Natural killer cell (primary cell): ENCODE data around the gene SLC39A11. TPM values are rescaled to one million over a fixed set of nuclear protein-coding genes. Genes with fewer than 3 reads are reported as not detected.
"Not testable (repeated sequence)": the region's sequence is repeated elsewhere in the genome, so short reads cannot be mapped to it uniquely, and the experiment has no call there.

Experiments used
- ATAC-seq, 3 donors: fragments of 150-1000 bp in 2 of 3; fragments of 200-7000 bp in 1 of 3; cut with Tn5 transposase; 1 replicate in 1 of 3; 2 replicates in 2 of 3; pipeline ENCODE4 v1.10.0; 2021; ENCODE audit warnings: mild to moderate bottlenecking in 2 of 3, moderate library complexity in 2 of 3
- DNase-seq, 2 donors: peaks; one replicate each; pipeline versions ENCODE4 v3.0.0 to v3.0.0-alpha.2; 2013 to 2021; ENCODE audit warnings: mixed read lengths in 1 of 2
- H3K27ac ChIP-seq: one replicate; pipeline ENCODE4 v1.5.1; 2013; ENCODE audit warnings: mild to moderate bottlenecking, low read length
- H3K27me3 ChIP-seq: one replicate; pipeline ENCODE4 v1.6.1; 2013; ENCODE audit warnings: low read length; ENCODE audit not compliant: control insufficient read depth, insufficient read depth
- H3K36me3 ChIP-seq: one replicate; pipeline ENCODE4 v1.6.1; 2013; ENCODE audit warnings: low read length; ENCODE audit not compliant: control insufficient read depth, insufficient read depth
- H3K4me1 ChIP-seq: one replicate; pipeline ENCODE4 v1.6.1; 2013; ENCODE audit warnings: low read length; ENCODE audit not compliant: control insufficient read depth, insufficient read depth
- H3K4me3 ChIP-seq: one replicate; pipeline ENCODE4 v1.5.1; 2013; ENCODE audit warnings: low read length
- H3K9me3 ChIP-seq: one replicate; pipeline ENCODE4 v1.6.1; 2013; ENCODE audit warnings: low read length; ENCODE audit not compliant: control insufficient read depth, insufficient read depth
- H3K27ac Mint-ChIP-seq, 2 donors: one replicate each; pipeline ENCODE4 v1.8.0; 2022; ENCODE audit warnings: mild to moderate bottlenecking in 2 of 2, mixed read lengths in 2 of 2, moderate library complexity in 1 of 2
- H3K27me3 Mint-ChIP-seq, 2 donors: one replicate each; pipeline ENCODE4 v1.8.0; 2022; ENCODE audit warnings: low read depth in 2 of 2, mixed read lengths in 2 of 2
- H3K36me3 Mint-ChIP-seq: one replicate; pipeline ENCODE4 v1.8.0; 2022; ENCODE audit warnings: mixed read lengths
- H3K4me1 Mint-ChIP-seq, 2 donors: one replicate each; pipeline ENCODE4 v1.8.0; 2022; ENCODE audit warnings: mixed read lengths in 2 of 2
- H3K4me3 Mint-ChIP-seq: one replicate; pipeline ENCODE4 v1.8.0; 2022; ENCODE audit warnings: mild to moderate bottlenecking, moderate library complexity, mixed read lengths
- H3K9me3 Mint-ChIP-seq, 2 donors: one replicate each; pipeline ENCODE4 v1.8.0; 2022; ENCODE audit warnings: mixed read lengths in 2 of 2
- WGBS: methylation state at CpG from one replicate; pipeline ENCODE4 v1.1.7; 2013; ENCODE audit warnings: missing lambda C conversion rate; ENCODE audit not compliant: insufficient coverage; 5-methylcytosine and 5-hydroxymethylcytosine counted together
- intact Hi-C: fragments of 100-400 bp; cut with micrococcal nuclease; formaldehyde crosslinking; loops from one replicate; pipeline ENCODE4 v1.14.2; 2022
- total RNA-seq, 4 donors: library from RNA; stranded (reverse); fragments of 120-200 nt in 1 of 4; gene quantifications; one replicate each; pipeline versions ENCODE4 v1.2.3 to v1.2.4, GENCODE V29; 2013 to 2022
- TF ChIP-seq, protein P1 (sequence below): fragments of 200-600 bp; IDR thresholded peaks from one replicate; pipeline ENCODE4 v1.8.0; 2022; ENCODE audit warnings: antibody characterized with exemption

The SLC39A11 gene
- total RNA-seq, 3 donors from 2014 or later (not counting 1 experiment from before 2014, with no cell fraction given) = 32.6 to 44.9 (median 39.4) TPM

- WGBS = 96% methylated on average over 2 of the region's 2 CpGs
Measured at GRCh38 chr17:73100363-73100762, 7.9 kb upstream of the SLC39A11 start.

GRCh38 chr17:73099511-73099910 is 7.0 kb upstream of the SLC39A11 start:
- Mint-ChIP-seq H3K4me3 (no peak overlapping the region), H3K36me3 (no peaks in the 10 kb centered on the region), H3K9me3 (no peaks in the 10 kb centered on the region), H3K27me3 (peaks cover 21 to 22% of the 10 kb centered on the region in 2 donors), H3K27ac (no peak overlapping the region), H3K4me1 (peaks cover 8 to 28% of the 10 kb centered on the region in 2 donors)
- TF ChIP-seq, protein P1, sequence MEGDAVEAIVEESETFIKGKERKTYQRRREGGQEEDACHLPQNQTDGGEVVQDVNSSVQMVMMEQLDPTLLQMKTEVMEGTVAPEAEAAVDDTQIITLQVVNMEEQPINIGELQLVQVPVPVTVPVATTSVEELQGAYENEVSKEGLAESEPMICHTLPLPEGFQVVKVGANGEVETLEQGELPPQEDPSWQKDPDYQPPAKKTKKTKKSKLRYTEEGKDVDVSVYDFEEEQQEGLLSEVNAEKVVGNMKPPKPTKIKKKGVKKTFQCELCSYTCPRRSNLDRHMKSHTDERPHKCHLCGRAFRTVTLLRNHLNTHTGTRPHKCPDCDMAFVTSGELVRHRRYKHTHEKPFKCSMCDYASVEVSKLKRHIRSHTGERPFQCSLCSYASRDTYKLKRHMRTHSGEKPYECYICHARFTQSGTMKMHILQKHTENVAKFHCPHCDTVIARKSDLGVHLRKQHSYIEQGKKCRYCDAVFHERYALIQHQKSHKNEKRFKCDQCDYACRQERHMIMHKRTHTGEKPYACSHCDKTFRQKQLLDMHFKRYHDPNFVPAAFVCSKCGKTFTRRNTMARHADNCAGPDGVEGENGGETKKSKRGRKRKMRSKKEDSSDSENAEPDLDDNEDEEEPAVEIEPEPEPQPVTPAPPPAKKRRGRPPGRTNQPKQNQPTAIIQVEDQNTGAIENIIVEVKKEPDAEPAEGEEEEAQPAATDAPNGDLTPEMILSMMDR = no peak
- intact Hi-C loops = loop anchor here (5.0 kb wide), 1 partner anchor 133 kb away; a partner anchor contains a TSS
- no peaks in the 10 kb centered on the region for H3K27me3 ChIP-seq
- no peak overlapping the region for H3K4me3 ChIP-seq
- no peaks in the 10 kb centered on the region for H3K9me3 ChIP-seq
- WGBS = 42% methylated on average over 9 of the region's 10 CpGs
- H3K27ac ChIP-seq = no peak overlapping the region
- ATAC-seq (peak in 2 of 3 donors; percentile 41 to 77), DNase-seq (no peak)
- peaks cover 21% of the 10 kb centered on the region for H3K4me1 ChIP-seq
- no peaks in the 10 kb centered on the region for H3K36me3 ChIP-seq

More at GRCh38 chr17:73100363-73100762, 7.9 kb upstream of the SLC39A11 start:
- TF ChIP-seq, protein P1 = no peak
- Histone ChIP-seq H3K27me3 (no peaks in the 10 kb centered on the region), H3K4me3 (no peak overlapping the region), H3K4me1 (peaks cover 21% of the 10 kb centered on the region), H3K36me3 (no peaks in the 10 kb centered on the region), H3K27ac (no peak overlapping the region), H3K9me3 (no peaks in the 10 kb centered on the region)
- H3K27ac Mint-ChIP-seq = no peak overlapping the region
- DNase-seq = no peak
- H3K4me1 Mint-ChIP-seq = peaks cover 8 to 27% of the 10 kb centered on the region in 2 donors
- no peaks in the 10 kb centered on the region for H3K36me3 Mint-ChIP-seq
- no peaks in the 10 kb centered on the region for H3K9me3 Mint-ChIP-seq
- peaks cover 18% of the 10 kb centered on the region in 2 donors for H3K27me3 Mint-ChIP-seq
- ATAC-seq = no peak
- intact Hi-C loops = no loop called here
- no peak overlapping the region for H3K4me3 Mint-ChIP-seq

- no peaks in the 10 kb centered on the region for H3K36me3 Mint-ChIP-seq
- Histone ChIP-seq H3K9me3 (no peaks in the 10 kb centered on the region), H3K36me3 (no peaks in the 10 kb centered on the region), H3K27ac (no peak overlapping the region), H3K4me3 (no peak overlapping the region), H3K27me3 (no peaks in the 10 kb centered on the region), H3K4me1 (peaks cover 21% of the 10 kb centered on the region)
- intact Hi-C loops = loop anchor here (5.0 kb wide), 1 partner anchor 133 kb away; a partner anchor contains a TSS
- no peak overlapping the region for H3K27ac Mint-ChIP-seq
- TF ChIP-seq, protein P1 = no peak
- DNase-seq (no peak), ATAC-seq (no peak)
- WGBS = 89% methylated on average over 5 of the region's 5 CpGs
- H3K27me3 Mint-ChIP-seq = peaks cover 21 to 22% of the 10 kb centered on the region in 2 donors
- peaks cover 8 to 28% of the 10 kb centered on the region in 2 donors for H3K4me1 Mint-ChIP-seq
- H3K9me3 Mint-ChIP-seq = no peaks in the 10 kb centered on the region
- H3K4me3 Mint-ChIP-seq = no peak overlapping the region
Measured at GRCh38 chr17:73098919-73099318, 6.4 kb upstream of the SLC39A11 start.

DNA sequence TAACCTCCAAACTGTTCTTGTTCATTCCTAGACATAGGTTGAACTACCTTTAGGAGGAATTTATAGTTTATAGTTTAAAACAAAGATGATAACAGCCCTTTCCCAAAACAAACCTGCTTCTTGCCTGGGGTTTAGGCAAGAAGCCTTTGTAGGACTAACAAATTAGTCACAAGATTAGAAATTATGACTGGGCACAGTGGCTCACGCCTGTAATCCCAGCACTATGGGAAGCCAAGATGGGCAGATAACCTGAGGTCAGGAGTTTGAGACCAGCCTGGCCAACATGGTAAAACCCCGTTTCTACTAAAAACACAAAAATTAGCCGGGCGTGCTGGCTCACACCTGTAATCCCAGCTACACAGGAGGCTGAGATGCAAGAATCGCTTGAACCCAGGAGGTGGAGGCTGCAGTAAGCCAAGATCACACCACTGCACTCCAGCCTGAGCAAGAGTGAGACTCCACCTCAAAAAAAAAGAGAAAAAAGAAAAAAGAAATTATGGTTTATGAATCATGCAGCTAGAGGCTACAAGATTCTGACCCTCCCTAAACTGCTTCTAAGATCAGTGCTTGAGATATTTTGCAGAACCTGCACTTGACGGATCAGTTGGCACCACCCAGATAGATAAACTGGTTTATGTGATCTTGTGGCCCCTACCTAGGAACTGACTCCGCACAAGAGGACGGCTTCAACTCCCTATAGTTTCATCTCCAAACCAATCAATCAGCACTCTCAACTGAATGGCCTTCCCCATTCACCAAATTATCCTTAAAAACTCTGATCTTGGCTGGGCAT is 5.7 kb upstream of the SLC39A11 start:
- H3K4me3 Mint-ChIP-seq, H3K9me3 ChIP-seq, H3K4me3 ChIP-seq, H3K36me3 ChIP-seq, H3K27ac ChIP-seq, H3K27me3 ChIP-seq, DNase-seq, H3K9me3 Mint-ChIP-seq, H3K27ac Mint-ChIP-seq, ATAC-seq, H3K36me3 Mint-ChIP-seq: not testable (repeated sequence)
- Mint-ChIP-seq H3K27me3 (peaks cover 21 to 22% of the 10 kb centered on the region in 2 donors), H3K4me1 (peaks cover 8 to 28% of the 10 kb centered on the region in 2 donors)
- intact Hi-C loops = loop anchor here (5.0 kb wide), 1 partner anchor 134 kb away; a partner anchor contains a TSS
- H3K4me1 ChIP-seq = peaks cover 23% of the 10 kb centered on the region
- 85% methylated on average over 8 of the region's 8 CpGs for WGBS
